Rectal smooth muscle tissue (tissue), 1 donor: ENCODE results near the gene QRFP.
A peak's percentile ranks its signal among the peaks of the same experiment; 100 is the strongest.
"Not testable (repeated sequence)": the region's sequence is repeated elsewhere in the genome, so short reads cannot be mapped to it uniquely, and the experiment has no call there.

Source experiments
- H3K27ac ChIP-seq: one replicate; pipeline ENCODE4 v1.7.0; 2013; ENCODE audit warnings: low read depth, low read length, inconsistent platforms
- H3K27me3 ChIP-seq: one replicate; pipeline ENCODE4 v1.7.0; 2013; ENCODE audit warnings: low read length; ENCODE audit not compliant: control insufficient read depth, insufficient read depth
- H3K36me3 ChIP-seq: one replicate; pipeline ENCODE4 v1.7.0; 2013; ENCODE audit warnings: low read length; ENCODE audit not compliant: control insufficient read depth, insufficient read depth
- H3K4me1 ChIP-seq: one replicate; pipeline ENCODE4 v1.7.0; 2013; ENCODE audit warnings: low read length; ENCODE audit not compliant: control insufficient read depth, insufficient read depth
- H3K4me3 ChIP-seq: one replicate; pipeline ENCODE4 v1.7.0; 2013; ENCODE audit warnings: low read length
- H3K9ac ChIP-seq: one replicate; pipeline ENCODE4 v1.7.0; 2013; ENCODE audit warnings: low read length

QRFP gene

GRCh38 chr9:130861372-130862180 lies 35.0 kb downstream of the QRFP start:
- Histone ChIP-seq H3K4me3 (no peak overlapping the region), H3K4me1 (peaks cover 62% of the 10 kb centered on the region), H3K27ac (peak overlapping the region; percentile 78), H3K9ac (no peak overlapping the region), H3K27me3 (no peaks in the 10 kb centered on the region), H3K36me3 (peaks cover 11% of the 10 kb centered on the region)

GRCh38 chr9:130860458-130861316 lies 35.9 kb downstream of the QRFP start:
- peaks cover 13% of the 10 kb centered on the region for H3K36me3 ChIP-seq
- H3K9ac ChIP-seq, result no peak overlapping the region
- H3K27ac ChIP-seq, result peak overlapping the region; percentile 83
- H3K4me3 ChIP-seq, result peak overlapping the region; percentile 42
- H3K27me3 ChIP-seq, result no peaks in the 10 kb centered on the region
- H3K4me1 ChIP-seq, result peaks cover 61% of the 10 kb centered on the region

GRCh38 chr9:130858739-130859705 lies 37.6 kb downstream of the QRFP start:
- Histone ChIP-seq H3K36me3 (peaks cover 13% of the 10 kb centered on the region), H3K4me3 (no peak overlapping the region), H3K27me3 (no peaks in the 10 kb centered on the region), H3K4me1 (peaks cover 63% of the 10 kb centered on the region), H3K9ac (no peak overlapping the region), H3K27ac (peak overlapping the region; percentile 27)

GRCh38 chr9:130857864-130858738 lies 38.5 kb downstream of the QRFP start:
- Histone ChIP-seq H3K9ac (no peak overlapping the region), H3K36me3 (peaks cover 15% of the 10 kb centered on the region), H3K4me3 (no peak overlapping the region), H3K4me1 (peaks cover 56% of the 10 kb centered on the region), H3K27ac (peak overlapping the region; percentile 27), H3K27me3 (no peaks in the 10 kb centered on the region)

GRCh38 chr9:130856474-130856873 lies 40.1 kb downstream of the QRFP start:
- H3K4me1 ChIP-seq, result peaks cover 42% of the 10 kb centered on the region
- no peak overlapping the region for H3K27ac ChIP-seq
- no peaks in the 10 kb centered on the region for H3K27me3 ChIP-seq
- H3K4me3 ChIP-seq, result no peak overlapping the region
- H3K36me3 ChIP-seq, result peaks cover 11% of the 10 kb centered on the region
- no peak overlapping the region for H3K9ac ChIP-seq

GRCh38 chr9:130854835-130855234 lies 41.8 kb downstream of the QRFP start:
- peaks cover 11% of the 10 kb centered on the region for H3K36me3 ChIP-seq
- no peak overlapping the region for H3K9ac ChIP-seq
- H3K27me3 ChIP-seq, result no peaks in the 10 kb centered on the region
- H3K4me3 ChIP-seq, result no peak overlapping the region
- H3K4me1 ChIP-seq, result peaks cover 29% of the 10 kb centered on the region
- H3K27ac ChIP-seq, result peak overlapping the region; percentile 21

GRCh38 chr9:130854092-130854491 lies 42.5 kb downstream of the QRFP start:
- Histone ChIP-seq H3K9ac (no peak overlapping the region), H3K4me3 (no peak overlapping the region), H3K27me3 (no peaks in the 10 kb centered on the region), H3K36me3 (peaks cover 11% of the 10 kb centered on the region), H3K4me1 (peaks cover 28% of the 10 kb centered on the region), H3K27ac (no peak overlapping the region)

GRCh38 chr9:130852801-130853200 lies 43.8 kb downstream of the QRFP start:
- peaks cover 11% of the 10 kb centered on the region for H3K36me3 ChIP-seq
- H3K27ac ChIP-seq, result peak overlapping the region; percentile 61
- H3K4me1 ChIP-seq, result peaks cover 26% of the 10 kb centered on the region
- H3K4me3 ChIP-seq, result no peak overlapping the region
- no peak overlapping the region for H3K9ac ChIP-seq
- H3K27me3 ChIP-seq, result no peaks in the 10 kb centered on the region

- Histone ChIP-seq H3K9ac (no peak overlapping the region), H3K4me1 (peaks cover 50% of the 10 kb centered on the region)
Observed at GRCh38 chr9:130849356-130849755, 47.3 kb downstream of the QRFP start.

GRCh38 chr9:130848514-130848913 lies 48.1 kb downstream of the QRFP start:
- not testable (repeated sequence) for H3K9ac ChIP-seq, H3K27me3 ChIP-seq, H3K4me3 ChIP-seq, H3K36me3 ChIP-seq
- Histone ChIP-seq H3K4me1 (peaks cover 55% of the 10 kb centered on the region), H3K27ac (peak overlapping the region; percentile 96)

More at GRCh38 chr9:130849356-130849755, 47.3 kb downstream of the QRFP start:
- Histone ChIP-seq H3K27ac (peak overlapping the region; percentile 45), H3K27me3 (no peaks in the 10 kb centered on the region), H3K36me3 (peaks cover 4% of the 10 kb centered on the region), H3K4me3 (no peak overlapping the region)
